ENCODE measurements around the gene AP1S2. TPM values are rescaled to one million over a fixed set of nuclear protein-coding genes. Genes with fewer than 3 reads are reported as not detected.
A peak's percentile ranks its signal among the peaks of the same experiment; 100 is the strongest.

The AP1S2 gene
- total RNA-seq, 1 donor from 2014 or later = 68.4 TPM

- Mint-ChIP-seq H3K4me1 (ENCODE audit: low read depth) (peaks cover 12% of the 10 kb centered on the region), H3K27me3 (ENCODE audit: low read depth) (no peaks in the 10 kb centered on the region), H3K36me3 (ENCODE audit: low read depth) (peaks cover 41% of the 10 kb centered on the region), H3K9me3 (ENCODE audit: low read depth) (no peaks in the 10 kb centered on the region), H3K27ac (ENCODE audit: unreplicated experiment) (no peak overlapping the region), H3K4me3 (ENCODE audit: unreplicated experiment) (no peak overlapping the region)
- DNase-seq (ENCODE audit: low spot score) = no peak
- no peak for TF ChIP-seq CTCF (IDR thresholded peaks at IDR 0.05)
These were observed 34.2 kb downstream of the AP1S2 start for GRCh38 chrX:15820106-15821073.

- Mint-ChIP-seq H3K27me3 (ENCODE audit: low read depth) (no peaks in the 10 kb centered on the region), H3K9me3 (ENCODE audit: low read depth) (no peaks in the 10 kb centered on the region), H3K4me1 (ENCODE audit: low read depth) (peaks cover 12% of the 10 kb centered on the region), H3K4me3 (ENCODE audit: unreplicated experiment) (no peak overlapping the region), H3K27ac (ENCODE audit: unreplicated experiment) (peak overlapping the region; percentile 72), H3K36me3 (ENCODE audit: low read depth) (peaks cover 33% of the 10 kb centered on the region)
- no peak for TF ChIP-seq CTCF (IDR thresholded peaks at IDR 0.05)
- DNase-seq (ENCODE audit: low spot score) = no peak
These were observed 37.7 kb downstream of the AP1S2 start for GRCh38 chrX:15816886-15817285.

- Mint-ChIP-seq H3K4me1 (ENCODE audit: low read depth) (peaks cover 12% of the 10 kb centered on the region), H3K27ac (ENCODE audit: unreplicated experiment) (peak overlapping the region; percentile 72), H3K4me3 (ENCODE audit: unreplicated experiment) (no peak overlapping the region), H3K9me3 (ENCODE audit: low read depth) (no peaks in the 10 kb centered on the region), H3K36me3 (ENCODE audit: low read depth) (peaks cover 33% of the 10 kb centered on the region), H3K27me3 (ENCODE audit: low read depth) (no peaks in the 10 kb centered on the region)
- TF ChIP-seq CTCF (IDR thresholded peaks at IDR 0.05) = no peak
- DNase-seq (ENCODE audit: low spot score) = no peak
These were observed 38.2 kb downstream of the AP1S2 start for GRCh38 chrX:15816438-15816809.

GRCh38 chrX:15815779-15816437, 38.7 kb downstream of the AP1S2 start:
- Mint-ChIP-seq H3K27me3 (ENCODE audit: low read depth) (no peaks in the 10 kb centered on the region), H3K9me3 (ENCODE audit: low read depth) (no peaks in the 10 kb centered on the region), H3K4me3 (ENCODE audit: unreplicated experiment) (no peak overlapping the region), H3K27ac (ENCODE audit: unreplicated experiment) (peak overlapping the region; percentile 46), H3K36me3 (ENCODE audit: low read depth) (peaks cover 30% of the 10 kb centered on the region), H3K4me1 (ENCODE audit: low read depth) (peaks cover 12% of the 10 kb centered on the region)
- no peak for DNase-seq (ENCODE audit: low spot score)
- TF ChIP-seq CTCF (IDR thresholded peaks at IDR 0.05) = peak; percentile 72

GRCh38 chrX:15814771-15815365, 39.7 kb downstream of the AP1S2 start:
- no peaks in the 10 kb centered on the region for H3K27me3 Mint-ChIP-seq (ENCODE audit: low read depth)
- H3K4me3 Mint-ChIP-seq (ENCODE audit: unreplicated experiment) = no peak overlapping the region
- H3K27ac Mint-ChIP-seq (ENCODE audit: unreplicated experiment) = no peak overlapping the region
- no peak for DNase-seq (ENCODE audit: low spot score)
- H3K9me3 Mint-ChIP-seq (ENCODE audit: low read depth) = no peaks in the 10 kb centered on the region
- peaks cover 25% of the 10 kb centered on the region for H3K36me3 Mint-ChIP-seq (ENCODE audit: low read depth)
- peaks cover 12% of the 10 kb centered on the region for H3K4me1 Mint-ChIP-seq (ENCODE audit: low read depth)
- no peak for TF ChIP-seq CTCF (IDR thresholded peaks at IDR 0.05)
